Fibroblast of villous mesenchyme (primary cell): ENCODE data around the gene ARHGEF37. TPM values are rescaled to one million over a fixed set of nuclear protein-coding genes. Genes with fewer than 3 reads are reported as not detected.
A peak's percentile ranks its signal among the peaks of the same experiment; 100 is the strongest.

ENCODE experiments used
- DNase-seq: peaks from one replicate; pipeline ENCODE4 v3.0.0-alpha.2; 2010; ENCODE audit warnings: low read depth
- H3K4me3 ChIP-seq: 2 replicates; pipeline ENCODE4 v1.5.1; 2011; ENCODE audit warnings: low read depth, mild to moderate bottlenecking, low read length
- CTCF ChIP-seq: IDR thresholded peaks from 2 replicates; pipeline ENCODE4 v1.5.1; 2012; ENCODE audit warnings: low read depth, mild to moderate bottlenecking, low read length; ENCODE audit not compliant: insufficient read depth
- total RNA-seq: library from RNA; depleted of rRNA; stranded (reverse); fragments of >200 nt; gene quantifications from 2 replicates; pipeline ENCODE4 v1.2.3, GENCODE V29; 2012

Gene ARHGEF37
- total RNA-seq, 1 donor: 0.43 TPM

- no peak for TF ChIP-seq CTCF
- no peak overlapping the region for H3K4me3 ChIP-seq
- peak; percentile 58 for DNase-seq
Observed at GRCh38 chr5:149632311-149633251, 51.3 kb downstream of the ARHGEF37 start.

GRCh38 chr5:149633476-149634350 is 52.4 kb downstream of the ARHGEF37 start:
- DNase-seq: no peak
- no peak for TF ChIP-seq CTCF

GRCh38 chr5:149635394-149635793 is 54.1 kb downstream of the ARHGEF37 start:
- no peak overlapping the region for H3K4me3 ChIP-seq
- no peak for TF ChIP-seq CTCF
- no peak for DNase-seq

More at GRCh38 chr5:149633476-149634350, 52.4 kb downstream of the ARHGEF37 start:
- H3K4me3 ChIP-seq: no peak overlapping the region

GRCh38 chr5:149636191-149636860 is 55.0 kb downstream of the ARHGEF37 start:
- TF ChIP-seq CTCF: no peak
- no peak for DNase-seq
- H3K4me3 ChIP-seq: no peak overlapping the region

- peak; percentile 79 for TF ChIP-seq CTCF
- DNase-seq: peak; percentile 70
- no peak overlapping the region for H3K4me3 ChIP-seq
Observed at GRCh38 chr5:149636861-149637246, 55.6 kb downstream of the ARHGEF37 start.

- H3K4me3 ChIP-seq: no peak overlapping the region
- no peak for TF ChIP-seq CTCF
- DNase-seq: no peak
Observed at GRCh38 chr5:149638136-149638535, 56.8 kb downstream of the ARHGEF37 start.
